Measurements from ENCODE around the gene PET117. TPM values are rescaled to one million over a fixed set of nuclear protein-coding genes. Genes with fewer than 3 reads are reported as not detected.
"Not testable (repeated sequence)": the region's sequence is repeated elsewhere in the genome, so short reads cannot be mapped to it uniquely, and the experiment has no call there.

The PET117 gene, protein sequence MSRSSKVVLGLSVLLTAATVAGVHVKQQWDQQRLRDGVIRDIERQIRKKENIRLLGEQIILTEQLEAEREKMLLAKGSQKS
- 10 to 100 TPM in 2 of 4 donors, 1 to 10 TPM in 2; 9.4 to 10.9 (median 10.1) TPM for total RNA-seq
- 11.4 TPM for polyA plus RNA-seq
- long read RNA-seq, donor 1, transcript PET117-201 (2 exons, 1,141 nt), result major isoform, 10 of 10 reads
- long read RNA-seq, donor 1, partial matches to known transcripts, result 0 of 10 reads
- long read RNA-seq, donor 1, other reads (novel, unspliced or antisense), result 0 of 10 reads
- long read RNA-seq, donor 2, partial matches to known transcripts, result 0 of 3 reads
- long read RNA-seq, donor 2, other reads (novel, unspliced or antisense), result 0 of 3 reads
- long read RNA-seq, donor 3, transcript PET117-201 (2 exons, 1,141 nt), result major isoform, 10 of 10 reads
- long read RNA-seq, donor 3, partial matches to known transcripts, result 0 of 10 reads
- long read RNA-seq, donor 3, other reads (novel, unspliced or antisense), result 0 of 10 reads
- long read RNA-seq, donor 4, transcript PET117-201 (2 exons, 1,141 nt), result major isoform, 6 of 7 reads
- long read RNA-seq, donor 4, partial matches to known transcripts, result 0 of 7 reads
- long read RNA-seq, donor 4, other reads (novel, unspliced or antisense), result 1 of 7 reads

- intact Hi-C loops (cut with DNase I), result no loop called here
- Histone ChIP-seq H3K27ac (ENCODE audit: low read length) (peak within 1 kb of the TSS; percentile 93), H3K9me3 (ENCODE audit: control insufficient read depth, low read length) (no peaks in the 10 kb centered on the region), H3K4me3 (ENCODE audit: low read length) (peak within 1 kb of the TSS; percentile 98), H3K27me3 (ENCODE audit: control insufficient read depth, insufficient read depth) (no peaks in the 10 kb centered on the region), H3K4me1 (ENCODE audit: control insufficient read depth, insufficient read depth, low read length) (no peaks in the 10 kb centered on the region)
- under 1% methylated on average over 87 of the region's 87 CpGs for WGBS
- DNase-seq (peak; percentile 93 to 97 (median 96)), ATAC-seq (peak; percentile 99)
Measured at GRCh38 chr20:18137412-18138265, at the start of gene PET117, which contains the start of gene KAT14. TSS of gene PET117 (plus strand) at chr20:18137863. CDS start at chr20:18137956, 93 bp downstream. TSS of gene KAT14 (plus strand) at chr20:18137863. CDS start at chr20:18142661, 4,798 bp downstream.

DNA sequence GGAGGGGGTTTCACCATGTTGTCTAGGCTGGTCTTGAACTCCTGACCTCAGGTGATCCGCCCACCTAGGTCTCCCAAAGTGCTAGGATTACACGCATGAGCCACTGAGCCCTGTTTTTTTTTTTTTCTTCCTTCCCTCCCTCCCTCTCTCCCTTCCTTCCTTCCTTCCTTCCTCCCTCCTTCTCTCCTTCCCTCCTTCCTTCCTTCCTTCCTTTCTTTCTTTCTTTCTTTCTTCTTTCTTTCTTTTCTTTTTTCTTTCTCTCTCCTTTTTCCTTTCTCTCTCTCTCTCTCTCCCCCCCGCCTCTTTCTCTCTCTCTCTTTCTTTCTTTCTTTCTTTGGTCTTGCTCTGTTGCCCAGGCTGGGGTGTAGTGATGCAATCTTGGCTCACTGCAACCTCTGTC lies 49.4 kb upstream of the PET117 start:
- H3K27ac ChIP-seq (ENCODE audit: low read length); ATAC-seq; H3K9me3 ChIP-seq (ENCODE audit: control insufficient read depth, low read length); H3K4me3 ChIP-seq (ENCODE audit: low read length); DNase-seq; H3K4me1 ChIP-seq (ENCODE audit: control insufficient read depth, insufficient read depth, low read length); intact Hi-C loops (cut with DNase I); H3K27me3 ChIP-seq (ENCODE audit: control insufficient read depth, insufficient read depth): not testable (repeated sequence)
- 83% methylated on average over 3 of the region's 3 CpGs for WGBS

DNA sequence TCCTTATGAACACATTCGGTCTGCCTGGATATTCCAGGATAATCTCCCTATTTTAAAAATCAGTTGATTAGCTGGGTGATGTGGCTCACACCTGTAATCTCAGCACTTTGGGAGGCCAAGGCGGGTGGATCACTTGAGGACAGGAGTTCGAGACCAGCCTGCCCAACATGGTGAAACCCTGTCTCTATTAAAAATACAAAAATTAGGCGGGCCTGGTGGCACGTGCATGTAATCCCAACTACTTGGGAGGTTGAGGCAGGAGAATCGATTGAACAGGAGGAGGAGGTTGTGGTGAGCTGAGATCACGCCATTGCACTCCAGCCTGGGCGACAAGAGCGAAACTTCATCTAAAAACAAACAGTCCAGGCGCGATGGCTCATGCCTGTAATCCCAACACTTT lies 48.8 kb upstream of the PET117 start:
- 91% methylated on average over 11 of the region's 11 CpGs for WGBS
- H3K4me1 ChIP-seq (ENCODE audit: control insufficient read depth, insufficient read depth, low read length); H3K9me3 ChIP-seq (ENCODE audit: control insufficient read depth, low read length); DNase-seq; ATAC-seq; intact Hi-C loops (cut with DNase I); H3K27me3 ChIP-seq (ENCODE audit: control insufficient read depth, insufficient read depth); H3K4me3 ChIP-seq (ENCODE audit: low read length); H3K27ac ChIP-seq (ENCODE audit: low read length): not testable (repeated sequence)

DNA sequence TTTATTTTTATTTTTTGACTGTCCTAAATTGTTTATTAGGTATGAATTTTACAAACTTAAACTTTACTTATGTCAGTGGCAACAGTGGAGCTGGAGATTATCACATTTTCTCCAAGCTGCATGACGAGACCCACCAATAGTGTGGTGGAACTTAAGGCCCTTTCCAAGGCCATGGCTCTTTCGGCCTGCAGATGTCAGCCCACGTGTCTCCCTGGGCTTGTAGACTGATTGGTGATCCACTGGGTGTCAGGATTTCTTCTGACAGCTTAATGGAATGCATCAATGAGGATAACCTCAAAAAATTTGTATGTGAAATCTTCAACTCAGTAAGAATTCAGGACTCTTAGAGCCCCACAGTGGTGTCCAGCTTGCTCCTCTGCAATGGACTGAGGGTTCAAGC lies 47.6 kb upstream of the PET117 start:
- H3K4me1 ChIP-seq (ENCODE audit: control insufficient read depth, insufficient read depth, low read length), result no peaks in the 10 kb centered on the region
- no peak overlapping the region for H3K4me3 ChIP-seq (ENCODE audit: low read length)
- no peaks in the 10 kb centered on the region for H3K9me3 ChIP-seq (ENCODE audit: control insufficient read depth, low read length)
- DNase-seq (no peak), ATAC-seq (no peak)
- H3K27me3 ChIP-seq (ENCODE audit: control insufficient read depth, insufficient read depth), result no peaks in the 10 kb centered on the region
- no peak overlapping the region for H3K27ac ChIP-seq (ENCODE audit: low read length)
- intact Hi-C loops (cut with DNase I), result no loop called here
- 37% methylated on average over 3 of the region's 3 CpGs for WGBS

- DNase-seq, result no peak
- WGBS, result 91% methylated on average over 10 of the region's 10 CpGs
- Histone ChIP-seq H3K9me3 (ENCODE audit: control insufficient read depth, low read length) (no peaks in the 10 kb centered on the region), H3K4me1 (ENCODE audit: control insufficient read depth, insufficient read depth, low read length) (no peaks in the 10 kb centered on the region), H3K27ac (ENCODE audit: low read length) (no peak overlapping the region), H3K4me3 (ENCODE audit: low read length) (no peak overlapping the region), H3K27me3 (ENCODE audit: control insufficient read depth, insufficient read depth) (no peaks in the 10 kb centered on the region)
- no peak for ATAC-seq
- intact Hi-C loops (cut with DNase I), result no loop called here
Measured at GRCh38 chr20:18090477-18090876, 47.2 kb upstream of the PET117 start.

DNA sequence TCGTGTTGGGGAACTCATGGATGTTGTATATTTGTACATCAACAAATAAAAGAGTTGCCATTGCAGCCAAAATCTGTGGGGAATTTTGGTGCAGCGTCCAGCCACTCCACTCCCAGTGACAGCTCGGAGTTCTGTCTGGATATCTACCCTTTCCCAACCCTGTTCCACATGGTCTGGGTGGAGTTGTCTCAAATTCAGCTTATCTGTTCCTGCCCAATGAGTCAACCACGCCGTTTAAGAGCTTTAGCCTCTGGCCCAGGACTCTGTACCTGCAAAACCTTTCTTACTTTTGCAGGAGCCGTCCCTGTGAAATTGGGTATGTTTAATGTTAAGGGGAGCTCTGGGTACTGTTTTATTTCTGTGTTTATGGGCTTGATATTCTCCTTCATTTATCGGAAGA lies 46.0 kb upstream of the PET117 start:
- ATAC-seq (no peak), DNase-seq (no peak)
- no peak overlapping the region for H3K4me3 ChIP-seq (ENCODE audit: low read length)
- no peaks in the 10 kb centered on the region for H3K27me3 ChIP-seq (ENCODE audit: control insufficient read depth, insufficient read depth)
- no peaks in the 10 kb centered on the region for H3K4me1 ChIP-seq (ENCODE audit: control insufficient read depth, insufficient read depth, low read length)
- no peaks in the 10 kb centered on the region for H3K9me3 ChIP-seq (ENCODE audit: control insufficient read depth, low read length)
- intact Hi-C loops (cut with DNase I), result no loop called here
- H3K27ac ChIP-seq (ENCODE audit: low read length), result no peak overlapping the region
- 47% methylated on average over 7 of the region's 7 CpGs for WGBS

- no peaks in the 10 kb centered on the region for H3K27me3 ChIP-seq (ENCODE audit: control insufficient read depth, insufficient read depth)
- ATAC-seq, result no peak
- no peak overlapping the region for H3K27ac ChIP-seq (ENCODE audit: low read length)
- no peaks in the 10 kb centered on the region for H3K4me1 ChIP-seq (ENCODE audit: control insufficient read depth, insufficient read depth, low read length)
- H3K4me3 ChIP-seq (ENCODE audit: low read length), result no peak overlapping the region
- no peak for DNase-seq
- no peaks in the 10 kb centered on the region for H3K9me3 ChIP-seq (ENCODE audit: control insufficient read depth, low read length)
- 74% methylated on average over 8 of the region's 8 CpGs for WGBS
- intact Hi-C loops (cut with DNase I), result no loop called here
Measured at GRCh38 chr20:18092890-18093289, 44.8 kb upstream of the PET117 start.

- H3K27me3 ChIP-seq (ENCODE audit: control insufficient read depth, insufficient read depth), result no peaks in the 10 kb centered on the region
- DNase-seq, result no peak
- no peak overlapping the region for H3K4me3 ChIP-seq (ENCODE audit: low read length)
- ATAC-seq, result no peak
- no peaks in the 10 kb centered on the region for H3K4me1 ChIP-seq (ENCODE audit: control insufficient read depth, insufficient read depth, low read length)
- intact Hi-C loops (cut with DNase I), result no loop called here
- no peak overlapping the region for H3K27ac ChIP-seq (ENCODE audit: low read length)
- WGBS, result 70% methylated on average over 10 of the region's 10 CpGs
- no peaks in the 10 kb centered on the region for H3K9me3 ChIP-seq (ENCODE audit: control insufficient read depth, low read length)
Measured at GRCh38 chr20:18093388-18093787, 44.3 kb upstream of the PET117 start.

GRCh38 chr20:18094191-18094590 lies 43.5 kb upstream of the PET117 start:
- Histone ChIP-seq H3K4me1 (ENCODE audit: control insufficient read depth, insufficient read depth, low read length) (no peaks in the 10 kb centered on the region), H3K4me3 (ENCODE audit: low read length) (no peak overlapping the region), H3K27ac (ENCODE audit: low read length) (no peak overlapping the region), H3K9me3 (ENCODE audit: control insufficient read depth, low read length) (no peaks in the 10 kb centered on the region), H3K27me3 (ENCODE audit: control insufficient read depth, insufficient read depth) (no peaks in the 10 kb centered on the region)
- WGBS, result 60% methylated on average over 5 of the region's 5 CpGs
- ATAC-seq (no peak), DNase-seq (no peak)
- intact Hi-C loops (cut with DNase I), result no loop called here

DNA sequence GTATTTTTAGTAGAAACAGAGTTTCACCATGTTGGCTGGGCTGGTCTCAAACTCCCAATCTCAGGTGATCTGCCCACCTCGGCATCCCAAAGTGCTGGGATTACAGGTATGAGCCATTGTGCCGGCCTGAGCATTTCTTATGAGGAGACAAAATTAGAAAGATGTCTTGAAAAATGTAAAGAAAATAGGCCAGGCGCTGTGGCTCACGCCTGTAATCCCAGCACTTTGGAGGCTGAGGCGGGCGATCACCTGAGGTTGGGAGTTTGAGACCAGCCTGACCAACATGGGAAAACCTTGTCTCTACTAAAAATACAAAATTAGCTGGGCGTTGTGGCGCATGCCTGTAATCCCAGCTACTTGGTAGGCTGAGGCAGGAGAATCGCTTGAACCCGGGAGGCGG lies 37.1 kb upstream of the PET117 start:
- WGBS, result 91% methylated on average over 11 of the region's 11 CpGs
- H3K9me3 ChIP-seq (ENCODE audit: control insufficient read depth, low read length); intact Hi-C loops (cut with DNase I); H3K4me3 ChIP-seq (ENCODE audit: low read length); H3K27me3 ChIP-seq (ENCODE audit: control insufficient read depth, insufficient read depth); DNase-seq; H3K27ac ChIP-seq (ENCODE audit: low read length); H3K4me1 ChIP-seq (ENCODE audit: control insufficient read depth, insufficient read depth, low read length); ATAC-seq: not testable (repeated sequence)
